Peyer's patch (tissue), 4 donors: ENCODE results near the gene EPB41L4A.
"Not testable (repeated sequence)": the region's sequence is repeated elsewhere in the genome, so short reads cannot be mapped to it uniquely, and the experiment has no call there.

Experiments
- CTCF ChIP-seq, 6 experiments: fragments of 450-650 bp in 4 of 6; fragments of 200-600 bp in 2 of 6; sonication (generic) in 1 of 6; IDR thresholded peaks; one replicate each; pipeline ENCODE4 v1.5.1; 2017 to 2019; ENCODE audit warnings: antibody characterized with exemption in 6 of 6, mild to moderate bottlenecking in 3 of 6, moderate library complexity in 1 of 6
- POLR2A ChIP-seq, 2 donors: fragments of 450-650 bp; IDR thresholded peaks; one replicate each; pipeline ENCODE4 v1.5.1; 2017; ENCODE audit warnings: antibody characterized with exemption in 2 of 2, mild to moderate bottlenecking in 2 of 2, moderate library complexity in 2 of 2

GRCh38 chr5:112222997-112223396 is 196.1 kb downstream of the EPB41L4A start:
- TF ChIP-seq CTCF, POLR2A (IDR thresholded peaks at IDR 0.05): not testable (repeated sequence)
